ENCODE results near the gene IQCN.

IQCN gene

GRCh38 chr19:18301718-18302111 lies 27.5 kb upstream of the IQCN start:
- TF ChIP-seq ZFX (IDR thresholded peaks at IDR 0.05), result no peak
- TF ChIP-seq, protein P1, sequence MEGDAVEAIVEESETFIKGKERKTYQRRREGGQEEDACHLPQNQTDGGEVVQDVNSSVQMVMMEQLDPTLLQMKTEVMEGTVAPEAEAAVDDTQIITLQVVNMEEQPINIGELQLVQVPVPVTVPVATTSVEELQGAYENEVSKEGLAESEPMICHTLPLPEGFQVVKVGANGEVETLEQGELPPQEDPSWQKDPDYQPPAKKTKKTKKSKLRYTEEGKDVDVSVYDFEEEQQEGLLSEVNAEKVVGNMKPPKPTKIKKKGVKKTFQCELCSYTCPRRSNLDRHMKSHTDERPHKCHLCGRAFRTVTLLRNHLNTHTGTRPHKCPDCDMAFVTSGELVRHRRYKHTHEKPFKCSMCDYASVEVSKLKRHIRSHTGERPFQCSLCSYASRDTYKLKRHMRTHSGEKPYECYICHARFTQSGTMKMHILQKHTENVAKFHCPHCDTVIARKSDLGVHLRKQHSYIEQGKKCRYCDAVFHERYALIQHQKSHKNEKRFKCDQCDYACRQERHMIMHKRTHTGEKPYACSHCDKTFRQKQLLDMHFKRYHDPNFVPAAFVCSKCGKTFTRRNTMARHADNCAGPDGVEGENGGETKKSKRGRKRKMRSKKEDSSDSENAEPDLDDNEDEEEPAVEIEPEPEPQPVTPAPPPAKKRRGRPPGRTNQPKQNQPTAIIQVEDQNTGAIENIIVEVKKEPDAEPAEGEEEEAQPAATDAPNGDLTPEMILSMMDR (conservative IDR thresholded peaks at IDR 0.05), result no peak
- no peak overlapping the region for H3K27ac ChIP-seq

DNA sequence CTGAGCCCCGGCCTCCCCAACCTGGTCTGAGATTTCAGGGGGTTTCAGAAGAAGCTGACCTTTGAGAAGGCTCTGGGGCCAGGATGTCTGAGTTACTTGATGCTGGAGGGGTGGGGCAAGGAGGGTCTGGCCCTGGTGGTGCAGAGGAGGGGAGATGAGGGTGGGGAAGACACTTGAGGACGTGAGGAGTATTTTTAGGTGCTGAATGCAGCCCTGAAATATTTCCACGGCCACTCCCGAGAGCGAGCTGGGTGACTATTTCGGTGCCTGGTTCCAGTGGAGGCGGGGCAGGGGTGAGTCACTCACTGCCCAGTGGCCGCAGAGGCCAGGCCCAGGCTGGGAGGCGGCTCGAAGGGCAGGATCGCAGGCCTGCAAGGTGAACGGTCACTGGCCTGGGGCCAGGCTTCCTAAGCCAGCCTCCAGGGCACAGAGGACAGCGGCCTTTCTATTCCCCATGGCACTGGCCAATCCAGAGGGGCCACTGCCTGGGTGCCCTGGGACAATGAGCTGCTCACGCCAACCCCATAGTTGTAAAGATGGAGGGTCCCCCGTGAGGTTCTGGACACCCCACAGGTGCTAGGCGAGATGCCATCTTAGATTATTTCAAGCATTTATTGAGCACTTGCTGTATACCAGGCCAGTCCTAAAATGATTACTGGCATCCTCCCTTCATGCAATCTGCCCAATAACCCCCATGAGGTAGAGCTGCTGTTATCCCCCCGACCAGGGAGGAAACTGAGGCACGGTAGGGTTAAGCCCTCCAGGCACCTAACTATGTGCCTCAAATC lies 26.9 kb upstream of the IQCN start:
- TF ChIP-seq, protein P1 (conservative IDR thresholded peaks at IDR 0.05), result no peak
- TF ChIP-seq ZFX (IDR thresholded peaks at IDR 0.05), result no peak

GRCh38 chr19:18299654-18300053 lies 25.4 kb upstream of the IQCN start:
- TF ChIP-seq, protein P1 (conservative IDR thresholded peaks at IDR 0.05), result no peak
- no peak for TF ChIP-seq ZFX (IDR thresholded peaks at IDR 0.05)
- no peak overlapping the region for H3K27ac ChIP-seq

More for the DNA sequence above, 26.9 kb upstream of the IQCN start:
- no peak overlapping the region for H3K27ac ChIP-seq

DNA sequence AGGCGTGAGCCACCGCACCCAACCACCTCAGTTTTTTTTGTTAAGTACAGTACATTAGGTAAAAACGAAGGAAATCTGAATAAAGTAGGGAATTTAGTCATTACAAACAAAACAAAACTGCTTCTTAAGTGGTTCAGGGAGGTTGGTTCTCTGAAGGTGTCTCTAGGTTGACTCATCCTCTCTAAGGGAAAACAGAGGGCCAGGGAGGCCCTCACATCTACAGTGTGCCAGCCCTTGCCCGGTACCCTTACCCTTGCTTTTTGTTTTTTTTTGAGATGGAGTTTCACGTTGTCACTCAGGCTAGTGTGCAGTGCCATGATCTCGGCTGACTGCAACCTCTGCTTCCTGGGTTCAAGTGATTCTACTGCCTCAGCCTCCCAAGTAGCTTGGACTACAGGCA lies 24.3 kb upstream of the IQCN start:
- no peak overlapping the region for H3K27ac ChIP-seq
- no peak for TF ChIP-seq ZFX (IDR thresholded peaks at IDR 0.05)
- TF ChIP-seq, protein P1 (conservative IDR thresholded peaks at IDR 0.05), result no peak

DNA sequence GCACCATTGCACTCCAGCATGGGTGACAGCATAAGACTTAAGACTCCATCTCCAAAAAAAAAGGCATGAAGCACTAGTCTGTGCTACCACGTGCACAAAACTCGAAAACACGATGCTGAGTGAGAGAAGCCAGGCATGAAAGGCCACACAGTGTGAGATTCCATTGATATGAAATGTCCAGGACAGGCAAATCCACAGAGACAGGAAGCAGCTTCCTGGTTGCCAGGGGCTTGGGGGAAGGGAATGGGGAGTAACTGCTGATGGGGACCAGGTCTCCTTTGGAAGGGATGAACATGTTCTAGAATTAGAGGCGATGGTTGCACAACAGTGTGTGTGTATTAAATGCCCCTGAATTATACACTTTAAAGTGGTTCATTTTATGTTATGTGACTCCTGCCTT lies 23.1 kb upstream of the IQCN start:
- TF ChIP-seq, protein P1 (conservative IDR thresholded peaks at IDR 0.05), result no peak
- TF ChIP-seq ZFX (IDR thresholded peaks at IDR 0.05), result no peak
- no peak overlapping the region for H3K27ac ChIP-seq

DNA sequence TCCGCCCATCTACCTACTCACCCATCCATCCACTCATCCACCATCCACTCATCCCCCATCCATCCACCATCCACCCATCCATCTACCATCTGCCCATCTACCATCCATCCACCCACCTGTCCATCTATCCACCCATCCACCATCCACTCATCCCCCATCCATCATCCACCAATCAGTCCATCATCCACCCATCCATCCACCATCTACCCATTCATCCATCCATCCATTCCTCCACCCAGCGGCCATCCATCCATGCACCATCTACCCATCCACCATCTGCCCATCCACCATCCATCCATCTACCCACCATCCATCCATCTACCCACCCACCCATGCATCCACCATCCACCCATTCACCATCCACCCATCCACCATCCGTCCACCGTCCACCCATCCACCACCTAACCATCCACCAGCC lies 20.8 kb upstream of the IQCN start:
- H3K27ac ChIP-seq, result no peak overlapping the region
- no peak for TF ChIP-seq ZFX (IDR thresholded peaks at IDR 0.05)
- TF ChIP-seq, protein P1 (conservative IDR thresholded peaks at IDR 0.05), result no peak

GRCh38 chr19:18294467-18294864 lies 20.2 kb upstream of the IQCN start:
- H3K27ac ChIP-seq, result peak overlapping the region; percentile 88; the same call in 1 of the 2 replicates
- TF ChIP-seq ZFX (IDR thresholded peaks at IDR 0.05), result no peak
- TF ChIP-seq, protein P1 (conservative IDR thresholded peaks at IDR 0.05), result no peak

Data from C4-2B (cell line).